Adrenal gland (tissue), 5 donors: Measurements from ENCODE around the gene XYLT1.

Source experiments
- CTCF ChIP-seq, 6 experiments: fragments of 450-650 bp in 4 of 6; fragments of 200-600 bp in 2 of 6; sonication (generic) in 1 of 6; IDR thresholded peaks; 1 replicate in 5 of 6; 2 replicates in 1 of 6; pipeline versions ENCODE4 v1.5.1 to v1.8.0; 2016 to 2021; ENCODE audit warnings: antibody characterized with exemption in 6 of 6, mild to moderate bottlenecking in 2 of 6, moderate library complexity in 1 of 6
- POLR2A ChIP-seq, 2 donors: fragments of 450-650 bp; IDR thresholded peaks; one replicate each; pipeline ENCODE4 v1.6.1; 2017; ENCODE audit warnings: antibody characterized with exemption in 2 of 2, mild to moderate bottlenecking in 2 of 2, moderate library complexity in 1 of 2
- donor health status: DM: no; HTN: no; CAD: no.

GRCh38 chr16:17373533-17373932, 97.2 kb downstream of the XYLT1 start:
- TF ChIP-seq CTCF (IDR thresholded peaks at IDR 0.05), result no peak
- no peak for TF ChIP-seq POLR2A (IDR thresholded peaks at IDR 0.05)
